ENCODE data around the gene THAP4. TPM values are rescaled to one million over a fixed set of nuclear protein-coding genes. Genes with fewer than 3 reads are reported as not detected.

Gene THAP4
- total RNA-seq, 3 donors from 2014 or later (not counting 1 experiment from before 2014, with no cell fraction given): 19.8 to 29.2 (median 27.8) TPM

- 61% methylated on average over 21 of the region's 21 CpGs for WGBS (ENCODE audit: insufficient coverage)
- TF ChIP-seq CTCF (IDR thresholded peaks at IDR 0.05): no peak
- no peaks in the 10 kb centered on the region for H3K27me3 ChIP-seq (ENCODE audit: control insufficient read depth, insufficient read depth, low read length)
- no peak for ATAC-seq
- intact Hi-C loops (cut with micrococcal nuclease): no loop called here
- DNase-seq: no peak
- H3K4me3 ChIP-seq (ENCODE audit: low read length): no peak overlapping the region
- H3K27ac ChIP-seq (ENCODE audit: low read length): no peak overlapping the region
- H3K9me3 ChIP-seq (ENCODE audit: control insufficient read depth, insufficient read depth, low read length): no peaks in the 10 kb centered on the region
- Mint-ChIP-seq H3K27ac (no peak overlapping the region), H3K27me3 (ENCODE audit: low read depth in 2 of 2) (peaks cover 0 to 14% of the 10 kb centered on the region in 2 donors), H3K9me3 (no peaks in the 10 kb centered on the region), H3K4me3 (no peak overlapping the region), H3K4me1 (no peaks in the 10 kb centered on the region), H3K36me3 (no peaks in the 10 kb centered on the region)
- H3K36me3 ChIP-seq (ENCODE audit: control insufficient read depth, insufficient read depth, low read length): no peaks in the 10 kb centered on the region
- H3K4me1 ChIP-seq (ENCODE audit: control insufficient read depth, insufficient read depth, low read length): peaks cover 8% of the 10 kb centered on the region
These were observed 86.1 kb downstream of the THAP4 start for GRCh38 chr2:241550616-241551580.

GRCh38 chr2:241548451-241548835, 88.5 kb downstream of the THAP4 start:
- Histone ChIP-seq H3K4me1 (ENCODE audit: control insufficient read depth, insufficient read depth, low read length) (peaks cover 8% of the 10 kb centered on the region), H3K9me3 (ENCODE audit: control insufficient read depth, insufficient read depth, low read length) (no peaks in the 10 kb centered on the region), H3K27me3 (ENCODE audit: control insufficient read depth, insufficient read depth, low read length) (no peaks in the 10 kb centered on the region), H3K36me3 (ENCODE audit: control insufficient read depth, insufficient read depth, low read length) (no peaks in the 10 kb centered on the region), H3K4me3 (ENCODE audit: low read length) (no peak overlapping the region), H3K27ac (ENCODE audit: low read length) (no peak overlapping the region)
- no peaks in the 10 kb centered on the region for H3K36me3 Mint-ChIP-seq
- no peak for ATAC-seq
- no peak for TF ChIP-seq CTCF (IDR thresholded peaks at IDR 0.05)
- no peaks in the 10 kb centered on the region for H3K4me1 Mint-ChIP-seq
- no peak for DNase-seq
- no peaks in the 10 kb centered on the region for H3K9me3 Mint-ChIP-seq
- intact Hi-C loops (cut with micrococcal nuclease): no loop called here
- H3K27me3 Mint-ChIP-seq (ENCODE audit: low read depth in 2 of 2): peaks cover 0 to 14% of the 10 kb centered on the region in 2 donors
- WGBS (ENCODE audit: insufficient coverage): 70% methylated on average over 3 of the region's 3 CpGs
- no peak overlapping the region for H3K4me3 Mint-ChIP-seq
- no peak overlapping the region for H3K27ac Mint-ChIP-seq

- peaks cover 8% of the 10 kb centered on the region for H3K4me1 ChIP-seq (ENCODE audit: control insufficient read depth, insufficient read depth, low read length)
- Mint-ChIP-seq H3K9me3 (no peaks in the 10 kb centered on the region), H3K4me3 (no peak overlapping the region), H3K4me1 (no peaks in the 10 kb centered on the region), H3K27me3 (ENCODE audit: low read depth in 2 of 2) (peaks cover 0 to 11% of the 10 kb centered on the region in 2 donors), H3K27ac (no peak overlapping the region), H3K36me3 (no peaks in the 10 kb centered on the region)
- ATAC-seq: no peak
- intact Hi-C loops (cut with micrococcal nuclease): no loop called here
- H3K9me3 ChIP-seq (ENCODE audit: control insufficient read depth, insufficient read depth, low read length): no peaks in the 10 kb centered on the region
- DNase-seq: no peak
- TF ChIP-seq CTCF (IDR thresholded peaks at IDR 0.05): no peak
- 89% methylated on average over 16 of the region's 16 CpGs for WGBS (ENCODE audit: insufficient coverage)
- no peak overlapping the region for H3K4me3 ChIP-seq (ENCODE audit: low read length)
- no peaks in the 10 kb centered on the region for H3K36me3 ChIP-seq (ENCODE audit: control insufficient read depth, insufficient read depth, low read length)
- H3K27me3 ChIP-seq (ENCODE audit: control insufficient read depth, insufficient read depth, low read length): no peaks in the 10 kb centered on the region
- H3K27ac ChIP-seq (ENCODE audit: low read length): no peak overlapping the region
These were observed 89.0 kb downstream of the THAP4 start for GRCh38 chr2:241547781-241548450.
